GM23338 (cell line): ENCODE measurements around the gene WDR62. TPM values are rescaled to one million over a fixed set of nuclear protein-coding genes. Genes with fewer than 3 reads are reported as not detected.
A peak's percentile ranks its signal among the peaks of the same experiment; 100 is the strongest.

ENCODE experiments used
- ATAC-seq: fragments of 200-7000 bp; cut with Tn5 transposase; 3 replicates; pipeline ENCODE4 v1.9.1; 2020
- DNase-seq: peaks from one replicate; pipeline ENCODE4 v3.0.0-alpha.2; 2015; ENCODE audit warnings: low spot score
- H2AFZ ChIP-seq: fragments of 200-600 bp; sonication (generic); 2 replicates; pipeline ENCODE4 v1.8.0; 2016; ENCODE audit warnings: antibody characterized with exemption, mild to moderate bottlenecking, moderate library complexity
- H3F3A ChIP-seq: fragments of 200-600 bp; sonication (generic); replicated peaks from 2 replicates; pipeline ENCODE4 v1.8.0; 2017; ENCODE audit warnings: antibody characterized with exemption, mixed run types, low read depth
- H3K27ac ChIP-seq: fragments of 200-600 bp; sonication (generic); 2 replicates; pipeline ENCODE4 v1.6.1; 2016; ENCODE audit warnings: low read depth
- H3K27me3 ChIP-seq: fragments of 200-600 bp; sonication (generic); 2 replicates; pipeline ENCODE4 v1.8.0; 2016; ENCODE audit warnings: mild to moderate bottlenecking, mixed run types, moderate library complexity; ENCODE audit not compliant: insufficient read depth
- H3K36me3 ChIP-seq: fragments of 200-600 bp; sonication (generic); 2 replicates; pipeline ENCODE4 v1.8.0; 2016; ENCODE audit warnings: mild to moderate bottlenecking; ENCODE audit not compliant: insufficient read depth
- H3K4me1 ChIP-seq: fragments of 200-600 bp; sonication (generic); 2 replicates; pipeline ENCODE4 v1.8.0; 2016; ENCODE audit warnings: mild to moderate bottlenecking, moderate library complexity; ENCODE audit not compliant: insufficient read depth
- H3K4me2 ChIP-seq: fragments of 200-600 bp; sonication (generic); 2 replicates; pipeline ENCODE4 v1.7.1; 2017; ENCODE audit warnings: mixed run types
- H3K4me3 ChIP-seq: fragments of 200-600 bp; sonication (generic); 2 replicates; pipeline ENCODE4 v1.6.1; 2016; ENCODE audit warnings: mixed run types
- H3K79me2 ChIP-seq: fragments of 200-600 bp; sonication (generic); replicated peaks from 2 replicates; pipeline ENCODE4 v1.8.0; 2017; ENCODE audit warnings: mild to moderate bottlenecking; ENCODE audit not compliant: insufficient read depth
- H3K9me2 ChIP-seq: fragments of 200-600 bp; sonication (generic); 2 replicates; pipeline ENCODE4 v1.8.0; 2017; ENCODE audit not compliant: insufficient read depth
- H4K20me1 ChIP-seq: fragments of 200-600 bp; sonication (generic); replicated peaks from 2 replicates; pipeline ENCODE4 v1.8.0; 2017; ENCODE audit warnings: mild to moderate bottlenecking; ENCODE audit not compliant: insufficient read depth
- H3K27ac Mint-ChIP-seq: 2 replicates; pipeline ENCODE4 v1.8.0; 2020; ENCODE audit warnings: inconsistent platforms, mild to moderate bottlenecking, moderate library complexity, mixed read lengths
- H3K27me3 Mint-ChIP-seq: 3 replicates; pipeline ENCODE4 v1.8.0; 2022; ENCODE audit warnings: low read depth, mild to moderate bottlenecking, moderate library complexity, mixed read lengths, inconsistent platforms; ENCODE audit not compliant: insufficient read depth, poor library complexity
- H3K36me3 Mint-ChIP-seq: 3 replicates; pipeline ENCODE4 v1.8.0; 2021; ENCODE audit warnings: low read depth, mild to moderate bottlenecking, inconsistent platforms, moderate library complexity, mixed read lengths
- H3K4me1 Mint-ChIP-seq: 3 replicates; pipeline ENCODE4 v1.8.0; 2020; ENCODE audit warnings: mild to moderate bottlenecking, inconsistent platforms, mixed read lengths
- H3K4me3 Mint-ChIP-seq: 3 replicates; pipeline ENCODE4 v1.8.0; 2021; ENCODE audit warnings: moderate library complexity, mild to moderate bottlenecking, inconsistent platforms, mixed read lengths
- H3K9me3 Mint-ChIP-seq: 3 replicates; pipeline ENCODE4 v1.8.0; 2020; ENCODE audit warnings: moderate library complexity, mild to moderate bottlenecking, inconsistent platforms, mixed read lengths
- CREB1 ChIP-seq: fragments of 250-450 bp; sonication (Bioruptor Pico); IDR thresholded peaks from 2 replicates; pipeline ENCODE4 v1.5.0; 2020; ENCODE audit warnings: low read depth, mild to moderate bottlenecking, moderate library complexity
- ETS1 ChIP-seq: IDR thresholded peaks from 2 replicates; pipeline ENCODE4 v1.6.1; 2016; ENCODE audit warnings: antibody characterized with exemption
- EZH2 ChIP-seq: fragments of 200-600 bp; sonication (generic); IDR thresholded peaks from one replicate; pipeline ENCODE4 v1.8.0; 2017; ENCODE audit warnings: antibody characterized with exemption, mild to moderate bottlenecking, low read depth; ENCODE audit not compliant: unreplicated experiment
- EZH2phosphoT487 ChIP-seq: fragments of 200-600 bp; sonication (generic); IDR thresholded peaks from one replicate; pipeline ENCODE4 v1.8.1; 2018; ENCODE audit warnings: antibody characterized with exemption; ENCODE audit not compliant: unreplicated experiment
- JUNB ChIP-seq: IDR thresholded peaks from one replicate; pipeline ENCODE4 v1.6.1; 2016; ENCODE audit warnings: antibody characterized with exemption; ENCODE audit not compliant: unreplicated experiment
- NANOG ChIP-seq: IDR thresholded peaks from 2 replicates; pipeline ENCODE4 v1.6.1; 2016; ENCODE audit warnings: antibody characterized with exemption, borderline replicate concordance
- POLR2AphosphoS5 ChIP-seq: IDR thresholded peaks from 2 replicates; pipeline ENCODE4 v1.6.1; 2016; ENCODE audit warnings: antibody characterized with exemption, low read depth
- REST ChIP-seq: IDR thresholded peaks from one replicate; pipeline ENCODE4 v1.6.1; 2018; ENCODE audit warnings: antibody characterized with exemption; ENCODE audit not compliant: unreplicated experiment
- STAT1 ChIP-seq: IDR thresholded peaks from one replicate; pipeline ENCODE4 v1.6.1; 2016; ENCODE audit warnings: antibody characterized with exemption; ENCODE audit not compliant: unreplicated experiment
- ZNF114 ChIP-seq: fragments of 250-450 bp; sonication (Bioruptor Pico); IDR thresholded peaks from 2 replicates; pipeline ENCODE4 v1.5.0; 2020; ENCODE audit warnings: mild to moderate bottlenecking, moderate library complexity
- ZNF331 ChIP-seq: fragments of 250-450 bp; sonication (Bioruptor Pico); IDR thresholded peaks from 2 replicates; pipeline ENCODE4 v1.5.0; 2020; ENCODE audit warnings: low read depth, mild to moderate bottlenecking, moderate library complexity
- polyA plus RNA-seq: library from polyadenylated mRNA; unstranded; fragments of >200 nt; fragmentation: Nextera tagmentation; extraction: Ambion mirVana; gene quantifications from 2 replicates; pipeline ENCODE4 v1.2.1, GENCODE V29; 2016
- total RNA-seq: library from RNA; depleted of rRNA; stranded (reverse); fragments of >200 nt; shearing (Covaris generic); gene quantifications from 2 replicates; pipeline ENCODE4 v1.2.3, GENCODE V29; 2014
- TF ChIP-seq, protein P1 (sequence below): fragments of 250-450 bp; sonication (Bioruptor Pico); IDR thresholded peaks from 2 replicates; pipeline ENCODE4 v1.5.0; 2020; ENCODE audit warnings: mild to moderate bottlenecking, moderate library complexity
- TF ChIP-seq, protein P2 (sequence below), 2 experiments: fragments of 200-600 bp in 1 of 2; sonication (generic) in 1 of 2; conservative IDR thresholded peaks; 2 replicates each; pipeline versions ENCODE4 v1.5.1 to v1.6.1; 2016 to 2017; ENCODE audit warnings: antibody characterized with exemption in 2 of 2, low read depth in 2 of 2, mild to moderate bottlenecking in 2 of 2, moderate library complexity in 1 of 2

The WDR62 gene
- total and polyA plus RNA-seq, 2 experiments from 2014 or later = 14.1 to 45.4 TPM

DNA sequence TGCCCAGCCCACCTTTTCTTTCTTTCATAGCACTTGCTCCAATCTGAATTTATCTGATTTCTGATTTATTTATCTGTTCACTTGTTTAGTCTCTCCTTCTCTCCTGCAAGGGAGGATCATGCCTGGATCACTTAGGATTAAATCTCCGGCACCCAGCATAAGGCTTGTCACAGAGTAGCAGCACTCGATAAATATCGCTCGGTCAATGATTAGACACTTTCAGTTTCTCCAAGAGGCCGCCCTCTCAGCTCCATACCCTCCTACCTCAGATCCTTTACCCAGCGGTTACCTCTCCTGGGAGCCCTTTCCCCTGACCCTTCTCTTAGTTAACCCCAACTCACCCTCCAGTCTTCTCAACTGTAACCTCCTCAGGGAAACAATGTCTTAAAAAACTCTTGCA lies 23.4 kb upstream of the WDR62 start:
- Mint-ChIP-seq H3K27me3 (peaks cover 20% of the 10 kb centered on the region), H3K36me3 (peaks cover 4% of the 10 kb centered on the region; the same call in 1 of the 3 replicates), H3K4me3 (peak overlapping the region; percentile 40), H3K9me3 (no peaks in the 10 kb centered on the region), H3K27ac (no peak overlapping the region), H3K4me1 (peaks cover 2% of the 10 kb centered on the region; the same call in 1 of the 3 replicates)
- Histone ChIP-seq H3K9me2 (no peaks in the 10 kb centered on the region), H3K4me2 (no peak overlapping the region), H3K27ac (no peak overlapping the region), H3K4me3 (no peak overlapping the region), H3K36me3 (no peaks in the 10 kb centered on the region), H3F3A (0 out of 2 replicates have a peak, but pooled peaks cover 3% of the 10 kb centered on the region), H2AFZ (no peak overlapping the region), H3K4me1 (peaks cover 6% of the 10 kb centered on the region; the same call in 1 of the 2 replicates), H3K79me2 (no peaks in the 10 kb centered on the region), H3K27me3 (no peaks in the 10 kb centered on the region), H4K20me1 (no peaks in the 10 kb centered on the region; the same call in 1 of the 2 replicates)
- no peak for TF ChIP-seq REST
- TF ChIP-seq EZH2phosphoT487 = no peak
- TF ChIP-seq ZNF114 (CRISPR knock-in tag) = no peak
- no peak for TF ChIP-seq JUNB
- TF ChIP-seq CREB1 (CRISPR knock-in tag) = no peak
- TF ChIP-seq STAT1 = no peak
- no peak for TF ChIP-seq NANOG
- TF ChIP-seq EZH2 = no peak
- no peak for TF ChIP-seq ZNF331
- TF ChIP-seq ETS1 = no peak
- TF ChIP-seq, protein P1, sequence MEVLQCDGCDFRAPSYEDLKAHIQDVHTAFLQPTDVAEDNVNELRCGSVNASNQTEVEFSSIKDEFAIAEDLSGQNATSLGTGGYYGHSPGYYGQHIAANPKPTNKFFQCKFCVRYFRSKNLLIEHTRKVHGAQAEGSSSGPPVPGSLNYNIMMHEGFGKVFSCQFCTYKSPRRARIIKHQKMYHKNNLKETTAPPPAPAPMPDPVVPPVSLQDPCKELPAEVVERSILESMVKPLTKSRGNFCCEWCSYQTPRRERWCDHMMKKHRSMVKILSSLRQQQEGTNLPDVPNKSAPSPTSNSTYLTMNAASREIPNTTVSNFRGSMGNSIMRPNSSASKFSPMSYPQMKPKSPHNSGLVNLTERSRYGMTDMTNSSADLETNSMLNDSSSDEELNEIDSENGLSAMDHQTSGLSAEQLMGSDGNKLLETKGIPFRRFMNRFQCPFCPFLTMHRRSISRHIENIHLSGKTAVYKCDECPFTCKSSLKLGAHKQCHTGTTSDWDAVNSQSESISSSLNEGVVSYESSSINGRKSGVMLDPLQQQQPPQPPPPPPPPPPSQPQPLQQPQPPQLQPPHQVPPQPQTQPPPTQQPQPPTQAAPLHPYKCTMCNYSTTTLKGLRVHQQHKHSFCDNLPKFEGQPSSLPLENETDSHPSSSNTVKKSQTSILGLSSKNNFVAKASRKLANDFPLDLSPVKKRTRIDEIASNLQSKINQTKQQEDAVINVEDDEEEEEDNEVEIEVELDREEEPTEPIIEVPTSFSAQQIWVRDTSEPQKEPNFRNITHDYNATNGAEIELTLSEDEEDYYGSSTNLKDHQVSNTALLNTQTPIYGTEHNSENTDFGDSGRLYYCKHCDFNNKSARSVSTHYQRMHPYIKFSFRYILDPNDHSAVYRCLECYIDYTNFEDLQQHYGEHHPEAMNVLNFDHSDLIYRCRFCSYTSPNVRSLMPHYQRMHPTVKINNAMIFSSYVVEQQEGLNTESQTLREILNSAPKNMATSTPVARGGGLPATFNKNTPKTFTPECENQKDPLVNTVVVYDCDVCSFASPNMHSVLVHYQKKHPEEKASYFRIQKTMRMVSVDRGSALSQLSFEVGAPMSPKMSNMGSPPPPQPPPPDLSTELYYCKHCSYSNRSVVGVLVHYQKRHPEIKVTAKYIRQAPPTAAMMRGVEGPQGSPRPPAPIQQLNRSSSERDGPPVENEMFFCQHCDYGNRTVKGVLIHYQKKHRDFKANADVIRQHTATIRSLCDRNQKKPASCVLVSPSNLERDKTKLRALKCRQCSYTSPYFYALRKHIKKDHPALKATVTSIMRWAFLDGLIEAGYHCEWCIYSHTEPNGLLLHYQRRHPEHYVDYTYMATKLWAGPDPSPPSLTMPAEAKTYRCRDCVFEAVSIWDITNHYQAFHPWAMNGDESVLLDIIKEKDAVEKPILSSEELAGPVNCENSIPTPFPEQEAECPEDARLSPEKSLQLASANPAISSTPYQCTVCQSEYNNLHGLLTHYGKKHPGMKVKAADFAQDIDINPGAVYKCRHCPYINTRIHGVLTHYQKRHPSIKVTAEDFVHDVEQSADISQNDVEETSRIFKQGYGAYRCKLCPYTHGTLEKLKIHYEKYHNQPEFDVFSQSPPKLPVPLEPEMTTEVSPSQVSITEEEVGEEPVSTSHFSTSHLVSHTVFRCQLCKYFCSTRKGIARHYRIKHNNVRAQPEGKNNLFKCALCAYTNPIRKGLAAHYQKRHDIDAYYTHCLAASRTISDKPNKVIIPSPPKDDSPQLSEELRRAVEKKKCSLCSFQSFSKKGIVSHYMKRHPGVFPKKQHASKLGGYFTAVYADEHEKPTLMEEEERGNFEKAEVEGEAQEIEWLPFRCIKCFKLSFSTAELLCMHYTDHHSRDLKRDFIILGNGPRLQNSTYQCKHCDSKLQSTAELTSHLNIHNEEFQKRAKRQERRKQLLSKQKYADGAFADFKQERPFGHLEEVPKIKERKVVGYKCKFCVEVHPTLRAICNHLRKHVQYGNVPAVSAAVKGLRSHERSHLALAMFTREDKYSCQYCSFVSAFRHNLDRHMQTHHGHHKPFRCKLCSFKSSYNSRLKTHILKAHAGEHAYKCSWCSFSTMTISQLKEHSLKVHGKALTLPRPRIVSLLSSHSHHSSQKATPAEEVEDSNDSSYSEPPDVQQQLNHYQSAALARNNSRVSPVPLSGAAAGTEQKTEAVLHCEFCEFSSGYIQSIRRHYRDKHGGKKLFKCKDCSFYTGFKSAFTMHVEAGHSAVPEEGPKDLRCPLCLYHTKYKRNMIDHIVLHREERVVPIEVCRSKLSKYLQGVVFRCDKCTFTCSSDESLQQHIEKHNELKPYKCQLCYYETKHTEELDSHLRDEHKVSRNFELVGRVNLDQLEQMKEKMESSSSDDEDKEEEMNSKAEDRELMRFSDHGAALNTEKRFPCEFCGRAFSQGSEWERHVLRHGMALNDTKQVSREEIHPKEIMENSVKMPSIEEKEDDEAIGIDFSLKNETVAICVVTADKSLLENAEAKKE (CRISPR knock-in tag) = no peak
- no peak for TF ChIP-seq POLR2AphosphoS5
- TF ChIP-seq, protein P2, sequence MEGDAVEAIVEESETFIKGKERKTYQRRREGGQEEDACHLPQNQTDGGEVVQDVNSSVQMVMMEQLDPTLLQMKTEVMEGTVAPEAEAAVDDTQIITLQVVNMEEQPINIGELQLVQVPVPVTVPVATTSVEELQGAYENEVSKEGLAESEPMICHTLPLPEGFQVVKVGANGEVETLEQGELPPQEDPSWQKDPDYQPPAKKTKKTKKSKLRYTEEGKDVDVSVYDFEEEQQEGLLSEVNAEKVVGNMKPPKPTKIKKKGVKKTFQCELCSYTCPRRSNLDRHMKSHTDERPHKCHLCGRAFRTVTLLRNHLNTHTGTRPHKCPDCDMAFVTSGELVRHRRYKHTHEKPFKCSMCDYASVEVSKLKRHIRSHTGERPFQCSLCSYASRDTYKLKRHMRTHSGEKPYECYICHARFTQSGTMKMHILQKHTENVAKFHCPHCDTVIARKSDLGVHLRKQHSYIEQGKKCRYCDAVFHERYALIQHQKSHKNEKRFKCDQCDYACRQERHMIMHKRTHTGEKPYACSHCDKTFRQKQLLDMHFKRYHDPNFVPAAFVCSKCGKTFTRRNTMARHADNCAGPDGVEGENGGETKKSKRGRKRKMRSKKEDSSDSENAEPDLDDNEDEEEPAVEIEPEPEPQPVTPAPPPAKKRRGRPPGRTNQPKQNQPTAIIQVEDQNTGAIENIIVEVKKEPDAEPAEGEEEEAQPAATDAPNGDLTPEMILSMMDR (conservative IDR thresholded peaks at IDR 0.05; ENCODE audit: low read depth in 2 of 2) = no peak
- no peak for ATAC-seq
- no peak for DNase-seq
